Gastroesophageal sphincter (tissue), 4 donors: Measurements from ENCODE around the gene NPSR1. TPM values are rescaled to one million over a fixed set of nuclear protein-coding genes. Genes with fewer than 3 reads are reported as not detected.

Source experiments
- ATAC-seq: fragments of 150-250 bp; one replicate; pipeline ENCODE4 v1.9.1; 2016; ENCODE audit warnings: mild to moderate bottlenecking, moderate library complexity
- H3K27ac ChIP-seq, 4 donors: fragments of 200-600 bp; sonication (generic) in 3 of 4; 1 replicate in 3 of 4; 2 replicates in 1 of 4; pipeline ENCODE4 v1.5.1; 2016 to 2019
- H3K27me3 ChIP-seq: fragments of 200-600 bp; sonication (generic); one replicate; pipeline ENCODE4 v1.5.1; 2019
- H3K36me3 ChIP-seq, 2 donors: fragments of 200-600 bp; sonication (generic); one replicate each; pipeline ENCODE4 v1.5.1; 2019; ENCODE audit warnings: control low read depth in 1 of 2
- H3K4me1 ChIP-seq, 3 donors: fragments of 200-600 bp; sonication (generic); 1 replicate in 2 of 3; 2 replicates in 1 of 3; pipeline ENCODE4 v1.5.1; 2016 to 2019; ENCODE audit warnings: control low read depth in 2 of 3
- H3K4me3 ChIP-seq, 2 donors: fragments of 200-600 bp; sonication (generic); one replicate each; pipeline ENCODE4 v1.5.1; 2019; ENCODE audit warnings: mild to moderate bottlenecking in 1 of 2, moderate library complexity in 1 of 2
- H3K9me3 ChIP-seq, 3 donors: fragments of 200-600 bp; sonication (generic); one replicate each; pipeline ENCODE4 v1.5.1; 2017 to 2019; ENCODE audit warnings: control low read depth in 2 of 3
- CTCF ChIP-seq, 4 experiments: fragments of 200-600 bp in 2 of 4; fragments of 450-650 bp in 2 of 4; sonication (generic) in 1 of 4; IDR thresholded peaks; one replicate each; pipeline ENCODE4 v1.5.1; 2017 to 2019; ENCODE audit warnings: antibody characterized with exemption in 4 of 4, mild to moderate bottlenecking in 2 of 4, moderate library complexity in 2 of 4
- EP300 ChIP-seq: sonication (generic); formaldehyde crosslinking; IDR thresholded peaks from one replicate; pipeline ENCODE4 v1.6.1; 2017; ENCODE audit warnings: antibody characterized with exemption, mild to moderate bottlenecking
- POLR2A ChIP-seq, 2 donors: fragments of 450-650 bp; IDR thresholded peaks; one replicate each; pipeline ENCODE4 v1.6.1; 2017; ENCODE audit warnings: antibody characterized with exemption in 2 of 2, mild to moderate bottlenecking in 2 of 2, moderate library complexity in 1 of 2
- POLR2AphosphoS5 ChIP-seq: sonication (generic); formaldehyde crosslinking; IDR thresholded peaks from one replicate; pipeline ENCODE4 v1.6.1; 2017; ENCODE audit warnings: antibody characterized with exemption
- WGBS, 2 donors: methylation state at CpG; one replicate each; pipeline ENCODE4 v1.1.5; 2018; ENCODE audit warnings: low coverage in 1 of 2; 5-methylcytosine and 5-hydroxymethylcytosine counted together
- total RNA-seq, 4 donors: library from RNA; depleted of rRNA; stranded (reverse); fragments of >200 nt; gene quantifications; one replicate each; pipeline ENCODE4 v1.1.0, GENCODE V29; 2016

Gene NPSR1
- total RNA-seq, 4 donors from 2014 or later = not detected

- Histone ChIP-seq H3K36me3 (no peaks in the 10 kb centered on the region), H3K27me3 (no peaks in the 10 kb centered on the region), H3K9me3 (peaks cover 0 to 7% (median 0%) of the 10 kb centered on the region in 3 donors), H3K4me3 (no peak overlapping the region), H3K4me1 (no peaks in the 10 kb centered on the region), H3K27ac (no peak overlapping the region)
- ATAC-seq = no peak
- TF ChIP-seq POLR2AphosphoS5 (no peak), CTCF (IDR thresholded peaks at IDR 0.05) (no peak), EP300 (no peak), POLR2A (IDR thresholded peaks at IDR 0.05) (no peak)
- 23 to 44% methylated on average over 2 of the region's 2 CpGs for WGBS, 2 donors
Observed at GRCh38 chr7:34735526-34735925, 77.5 kb downstream of the NPSR1 start.

- Histone ChIP-seq H3K4me1 (no peaks in the 10 kb centered on the region), H3K27ac (no peak overlapping the region), H3K36me3 (no peaks in the 10 kb centered on the region), H3K9me3 (peaks cover 0 to 14% (median 0%) of the 10 kb centered on the region in 3 donors), H3K27me3 (no peaks in the 10 kb centered on the region), H3K4me3 (no peak overlapping the region)
- TF ChIP-seq POLR2AphosphoS5 = no peak
- no peak for TF ChIP-seq CTCF (IDR thresholded peaks at IDR 0.05)
- no peak for TF ChIP-seq EP300
- no peak for TF ChIP-seq POLR2A (IDR thresholded peaks at IDR 0.05)
- WGBS, 2 donors = 87 to 100% methylated on average over 3 to 4 of the region's 5 CpGs
- no peak for ATAC-seq
Observed at GRCh38 chr7:34739651-34740300, 81.8 kb downstream of the NPSR1 start.

- WGBS, 2 donors = 50 to 56% methylated on average over 1 of the region's 1 CpG
- Histone ChIP-seq H3K9me3 (peaks cover 0 to 14% (median 0%) of the 10 kb centered on the region in 3 donors), H3K4me1 (no peaks in the 10 kb centered on the region), H3K36me3 (no peaks in the 10 kb centered on the region), H3K27ac (no peak overlapping the region), H3K27me3 (no peaks in the 10 kb centered on the region), H3K4me3 (no peak overlapping the region)
- no peak for ATAC-seq
- no peak for TF ChIP-seq CTCF (IDR thresholded peaks at IDR 0.05)
- no peak for TF ChIP-seq POLR2AphosphoS5
- no peak for TF ChIP-seq EP300
- no peak for TF ChIP-seq POLR2A (IDR thresholded peaks at IDR 0.05)
Observed at GRCh38 chr7:34740840-34741239, 82.8 kb downstream of the NPSR1 start.

- no peaks in the 10 kb centered on the region for H3K4me1 ChIP-seq
- ATAC-seq = no peak
- WGBS, 2 donors = 89 to 93% methylated on average over 8 of the region's 8 CpGs
- H3K4me3 ChIP-seq = no peak overlapping the region
- TF ChIP-seq CTCF (IDR thresholded peaks at IDR 0.05) = no peak
- H3K36me3 ChIP-seq = no peaks in the 10 kb centered on the region
- H3K9me3 ChIP-seq = peaks cover 0 to 5% (median 0%) of the 10 kb centered on the region in 3 donors
- H3K27me3 ChIP-seq = no peaks in the 10 kb centered on the region
- no peak overlapping the region for H3K27ac ChIP-seq
Observed at GRCh38 chr7:34747176-34747781, 89.3 kb downstream of the NPSR1 start.
